DMS53 treated with DMSO at 0.1 percent for 48 hours (cell line): ENCODE measurements around the gene ZNF526.

Experiments used
- DNase-seq: peaks from one replicate; lab custom pipeline; 2025; ENCODE audit not compliant: unreplicated experiment; lab: John Stamatoyannopoulos, UW

The ZNF526 gene

DNA sequence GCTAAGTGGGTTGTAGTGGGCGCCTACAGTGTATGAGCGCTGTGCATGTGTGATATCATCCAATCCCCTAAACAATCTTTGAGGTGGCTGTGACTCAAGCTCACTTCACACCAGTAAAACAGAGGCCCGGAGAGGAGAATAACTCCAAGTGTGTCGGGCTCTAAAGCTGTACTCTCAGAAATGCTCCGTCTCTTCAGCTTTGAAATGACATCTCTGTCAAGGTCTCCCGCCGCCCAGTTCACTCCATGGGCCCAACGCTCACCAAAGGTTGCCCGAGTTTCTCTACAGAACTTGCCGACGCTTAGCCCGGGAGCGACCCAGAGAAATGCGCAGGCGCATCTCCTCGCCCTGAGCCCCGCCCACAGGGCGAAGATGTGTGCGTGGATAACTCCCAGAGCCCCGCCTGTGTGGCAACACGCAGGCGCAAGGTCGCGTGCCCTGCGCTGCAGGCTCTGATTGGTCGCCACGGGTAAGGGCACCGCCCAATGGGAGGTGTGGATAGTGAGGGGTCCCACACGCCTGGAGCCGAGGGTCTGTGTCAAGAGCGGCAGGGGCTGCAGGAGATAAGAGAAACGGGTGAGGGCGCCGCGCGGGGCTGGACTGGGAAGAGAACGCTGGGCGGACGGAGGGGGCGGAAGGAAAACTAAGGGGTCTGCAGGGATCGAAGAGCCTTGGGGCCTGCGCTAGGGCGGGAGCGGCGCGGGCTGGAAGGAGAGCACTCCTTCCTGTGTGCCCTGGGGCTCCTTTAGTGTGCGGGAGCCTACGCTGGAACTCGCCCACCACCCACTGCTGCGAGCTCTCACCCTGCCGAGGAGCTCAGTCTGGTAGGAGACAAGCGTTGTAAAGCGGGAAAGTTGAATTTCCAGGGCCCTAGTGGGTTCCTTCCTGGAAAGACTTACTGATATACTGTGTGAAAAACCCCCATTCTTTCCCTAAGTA is at the start of gene ZNF526:
Gene ZNF526 (plus strand): TSS at position 501 of the 939 bp plus-strand sequence. CDS start 4,092 bp downstream, outside the sequence.
- peak; percentile 95 for DNase-seq

DNA sequence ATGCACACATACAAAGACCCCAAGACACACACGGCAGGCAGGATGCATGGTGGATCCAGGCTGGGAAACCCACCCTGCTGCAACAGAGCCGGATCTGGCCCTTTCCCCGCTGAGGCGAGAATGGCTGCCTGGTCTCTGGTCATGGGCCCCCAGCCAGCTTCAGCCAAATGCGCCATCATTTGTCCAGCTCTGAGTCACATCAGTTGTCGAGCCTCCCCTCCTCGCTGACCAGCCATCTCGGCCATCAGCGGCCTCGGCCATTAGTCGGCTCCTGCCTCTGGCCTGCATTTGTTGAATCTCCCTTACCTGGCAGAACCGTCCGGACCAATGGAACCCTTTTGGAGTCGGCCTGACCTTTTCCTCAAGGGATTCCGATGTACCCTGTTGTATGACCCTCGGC is 49.4 kb upstream of the ZNF526 start:
- DNase-seq = no peak

GRCh38 chr19:42172261-42172660 is 47.9 kb upstream of the ZNF526 start:
- peak; percentile 89 for DNase-seq

- DNase-seq = no peak
Observed at GRCh38 chr19:42173695-42174094, 46.4 kb upstream of the ZNF526 start.

DNA sequence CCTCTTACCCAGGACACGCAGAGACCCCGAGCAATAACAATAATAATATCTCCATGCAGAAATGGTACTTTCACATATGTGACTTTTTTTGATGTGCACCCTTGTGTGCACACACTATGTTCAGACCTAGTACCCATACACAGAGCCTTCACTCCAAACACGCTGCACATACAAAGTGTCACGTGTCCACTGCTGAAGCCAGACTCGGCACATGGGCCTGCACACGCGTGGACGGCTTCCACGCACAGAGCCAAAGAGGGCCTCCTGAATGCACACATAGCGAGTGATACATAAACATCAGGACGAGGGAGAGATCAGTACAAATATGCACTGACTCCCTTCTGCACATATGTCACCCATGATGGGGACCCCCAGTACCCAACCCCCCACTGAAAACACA is 45.9 kb upstream of the ZNF526 start:
- DNase-seq = no peak

DNA sequence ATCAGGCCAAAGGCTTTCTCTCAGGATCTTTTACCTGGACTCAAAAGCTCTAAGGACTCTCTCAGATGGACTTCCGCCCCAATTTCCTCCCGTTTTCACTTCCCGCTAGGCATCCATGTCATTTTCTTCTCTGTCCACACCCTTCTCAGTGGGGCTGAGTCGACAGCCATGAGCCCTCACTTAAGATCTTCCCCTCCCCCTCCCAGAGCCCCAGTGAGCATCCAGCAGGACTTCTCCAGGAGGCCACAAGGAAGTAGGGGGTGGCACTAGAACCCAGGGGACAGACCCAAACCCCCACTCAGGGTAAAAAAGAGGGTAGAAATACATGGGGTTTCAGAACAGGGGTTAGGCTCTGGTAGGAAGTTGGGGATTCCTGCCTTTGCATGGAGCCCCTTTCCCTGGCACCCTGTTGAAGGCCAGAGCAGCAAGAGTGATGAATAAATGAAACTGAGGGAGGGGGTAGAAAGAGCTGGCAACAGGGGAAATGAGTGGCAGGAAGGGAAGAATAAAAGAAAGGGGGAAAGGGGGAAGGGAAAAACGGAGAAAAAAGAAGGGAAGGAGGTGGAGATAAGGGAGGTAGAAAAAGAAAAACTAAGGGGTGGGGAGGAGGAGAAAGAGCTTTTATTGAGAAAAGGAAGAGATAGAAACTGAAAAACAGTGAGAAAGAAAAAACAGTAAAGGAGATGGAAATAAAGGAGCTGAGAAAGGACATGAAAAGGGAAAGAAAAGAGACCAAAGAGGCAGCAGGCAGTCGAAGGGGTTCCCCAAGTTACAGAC is 45.0 kb upstream of the ZNF526 start:
- DNase-seq = no peak

- DNase-seq = no peak
Observed at GRCh38 chr19:42175952-42176648, 44.0 kb upstream of the ZNF526 start.

DNA sequence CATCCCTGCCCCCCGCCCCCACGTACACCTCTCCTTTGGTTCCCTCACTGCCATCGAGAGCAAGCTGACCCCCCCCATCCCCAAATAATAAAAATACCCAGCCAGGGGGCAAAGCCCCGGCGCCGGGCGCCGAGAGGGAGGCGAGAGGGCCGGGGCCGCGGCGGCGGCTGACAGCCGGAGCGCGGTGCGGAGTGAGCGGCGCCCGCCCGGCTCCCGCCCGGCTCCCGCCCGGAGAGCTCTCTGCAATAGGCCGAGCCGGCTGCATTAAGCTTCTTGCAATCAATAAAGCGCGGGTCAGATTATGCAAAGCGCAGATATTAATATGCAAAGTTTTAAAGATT is 43.5 kb upstream of the ZNF526 start:
- peak; percentile 85 for DNase-seq

GRCh38 chr19:42176990-42177685 is 43.0 kb upstream of the ZNF526 start:
- DNase-seq = peak; percentile 85

- no peak for DNase-seq
Observed at GRCh38 chr19:42177686-42178019, 42.5 kb upstream of the ZNF526 start.

GRCh38 chr19:42178791-42179674 is 41.1 kb upstream of the ZNF526 start:
- no peak for DNase-seq

GRCh38 chr19:42184401-42184861 is 35.7 kb upstream of the ZNF526 start:
- DNase-seq = peak; percentile 50

DNA sequence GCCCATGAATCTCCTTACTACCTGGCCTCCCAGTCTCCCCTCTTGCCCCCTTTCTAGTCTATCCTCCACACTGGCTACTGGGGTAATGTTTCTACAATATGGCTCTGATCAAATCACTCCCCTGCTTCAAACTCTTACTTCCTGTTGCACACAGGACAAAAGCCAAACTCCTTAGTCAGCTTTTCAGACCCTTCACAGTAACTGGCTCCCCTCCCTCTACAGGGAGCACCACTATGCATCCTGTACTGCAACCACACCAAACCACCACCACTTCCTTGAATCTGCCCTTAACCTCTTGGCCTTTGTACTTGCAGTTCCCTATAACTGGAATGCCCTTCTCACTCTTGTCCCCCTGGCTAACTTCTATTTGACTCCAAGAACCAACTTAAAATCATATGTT is 34.8 kb upstream of the ZNF526 start:
- DNase-seq = no peak

- no peak for DNase-seq
Observed at GRCh38 chr19:42188665-42189064, 31.4 kb upstream of the ZNF526 start.

- no peak for DNase-seq
Observed at GRCh38 chr19:42189133-42189532, 31.0 kb upstream of the ZNF526 start.

GRCh38 chr19:42191330-42191729 is 28.8 kb upstream of the ZNF526 start:
- DNase-seq = no peak

GRCh38 chr19:42191855-42192254 is 28.3 kb upstream of the ZNF526 start:
- peak; percentile 98 for DNase-seq

DNA sequence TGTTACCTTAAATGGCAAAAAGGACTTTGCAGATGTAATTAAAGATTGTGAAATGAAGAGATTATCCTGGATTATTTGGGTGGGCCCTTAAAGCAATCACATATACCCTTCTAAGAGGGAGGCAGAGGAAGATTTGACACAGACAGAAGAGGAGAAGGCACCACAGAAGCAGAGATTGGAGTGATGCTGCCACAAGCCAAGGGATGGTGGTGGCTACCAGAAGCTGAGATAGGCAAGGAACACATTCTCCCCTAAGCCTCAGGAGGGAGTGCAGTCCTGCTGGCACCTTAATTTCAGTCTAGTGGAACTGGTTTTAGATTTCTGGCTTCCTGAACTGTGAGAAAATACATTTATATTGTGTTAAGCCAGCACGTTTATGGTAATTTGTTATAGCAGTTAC is 26.8 kb upstream of the ZNF526 start:
- no peak for DNase-seq

GRCh38 chr19:42193706-42194105 is 26.4 kb upstream of the ZNF526 start:
- no peak for DNase-seq
